CD4-positive, alpha-beta memory T cell (primary cell): ENCODE measurements around the gene TPP2. TPM values are rescaled to one million over a fixed set of nuclear protein-coding genes. Genes with fewer than 3 reads are reported as not detected.

Experiments used
- CTCF ChIA-PET: fragments of 350-600 bp; sonication (Branson Sonifier 250); formaldehyde crosslinking; loops from one replicate; lab custom pipeline; 2021; ENCODE audit warnings: inconsistent platforms; ENCODE audit not compliant: partially characterized antibody; lab: Charles Lee
- POLR2A ChIA-PET: fragments of 350-600 bp; sonication (Branson Sonifier 250); formaldehyde crosslinking; loops from one replicate; lab custom pipeline; 2021; ENCODE audit not compliant: partially characterized antibody; lab: Charles Lee
- DNase-seq, 5 donors: peaks; one replicate each; pipeline versions ENCODE4 v3.0.0 to v3.0.0-alpha.2; 2020 to 2022; ENCODE audit warnings: mixed read lengths in 1 of 5
- H3K27ac ChIP-seq: one replicate; pipeline ENCODE4 v1.7.0; 2013; ENCODE audit warnings: low read depth, low read length
- H3K27me3 ChIP-seq: 2 replicates; pipeline ENCODE4 v1.7.0; 2013; ENCODE audit warnings: mild to moderate bottlenecking, low read length, moderate library complexity; ENCODE audit not compliant: insufficient read depth
- H3K36me3 ChIP-seq: 2 replicates; pipeline ENCODE4 v1.7.0; 2013; ENCODE audit warnings: mild to moderate bottlenecking, low read length, moderate library complexity; ENCODE audit not compliant: insufficient read depth
- H3K4me1 ChIP-seq: 2 replicates; pipeline ENCODE4 v1.7.0; 2013; ENCODE audit warnings: mild to moderate bottlenecking, low read length, moderate library complexity; ENCODE audit not compliant: insufficient read depth
- H3K4me3 ChIP-seq, 2 donors: one replicate each; pipeline ENCODE4 v1.7.0; 2013; ENCODE audit warnings: low read length in 2 of 2, mild to moderate bottlenecking in 1 of 2
- H3K9me3 ChIP-seq, 2 donors: one replicate each; pipeline ENCODE4 v1.7.0; 2013; ENCODE audit warnings: low read length in 2 of 2, control low read depth in 1 of 2; ENCODE audit not compliant: control insufficient read depth in 1 of 2
- H3K27ac Mint-ChIP-seq, 7 donors: one replicate each; pipeline ENCODE4 v1.8.0; 2020 to 2021; ENCODE audit warnings: mixed read lengths in 7 of 7, mild to moderate bottlenecking in 6 of 7, inconsistent platforms in 3 of 7, moderate library complexity in 3 of 7
- H3K27me3 Mint-ChIP-seq, 2 donors: one replicate each; pipeline ENCODE4 v1.8.0; 2020 to 2021; ENCODE audit warnings: mixed read lengths in 2 of 2
- H3K36me3 Mint-ChIP-seq, 2 donors: one replicate each; pipeline ENCODE4 v1.8.0; 2020 to 2021; ENCODE audit warnings: mixed read lengths in 2 of 2, inconsistent platforms in 1 of 2, mild to moderate bottlenecking in 1 of 2
- H3K4me1 Mint-ChIP-seq, 4 donors: one replicate each; pipeline ENCODE4 v1.8.0; 2020 to 2021; ENCODE audit warnings: mixed read lengths in 4 of 4, mild to moderate bottlenecking in 1 of 4
- H3K4me3 Mint-ChIP-seq, 8 donors: one replicate each; pipeline ENCODE4 v1.8.0; 2020 to 2021; ENCODE audit warnings: mixed read lengths in 8 of 8, mild to moderate bottlenecking in 7 of 8, moderate library complexity in 6 of 8, inconsistent platforms in 3 of 8
- H3K9me3 Mint-ChIP-seq, 8 donors: one replicate each; pipeline ENCODE4 v1.8.0; 2020 to 2021; ENCODE audit warnings: mixed read lengths in 8 of 8, mild to moderate bottlenecking in 5 of 8, inconsistent platforms in 3 of 8, moderate library complexity in 1 of 8
- intact Hi-C: fragments of 100-400 bp; cut with micrococcal nuclease; formaldehyde crosslinking; loops from one replicate; pipeline ENCODE4 v1.15.1; 2023
- polyA plus RNA-seq, 2 donors: library from polyadenylated mRNA; unstranded; fragments of 300-500 nt; fragmentation: Illumina TruSeq; gene quantifications; one replicate each; pipeline ENCODE4 v1.2.3, GENCODE V29; 2021
- total RNA-seq, 2 experiments: library from RNA; stranded (reverse); gene quantifications; one replicate each; pipeline ENCODE4 v1.2.3, GENCODE V29; 2021

TPP2 gene
- total and polyA plus RNA-seq, 4 experiments from 2014 or later, result 42.8 to 117 (median 87.2) TPM

GRCh38 chr13:102657630-102658029, 60.8 kb downstream of the TPP2 start:
- DNase-seq, result peak in 1 of 5 donors; percentile 11
- peaks cover 0 to 4% (median 0%) of the 10 kb centered on the region in 8 donors for H3K9me3 Mint-ChIP-seq
- Histone ChIP-seq H3K4me3 (no peak overlapping the region), H3K27ac (no peak overlapping the region), H3K36me3 (peaks cover 25% of the 10 kb centered on the region), H3K9me3 (no peaks in the 10 kb centered on the region), H3K4me1 (no peaks in the 10 kb centered on the region), H3K27me3 (no peaks in the 10 kb centered on the region)
- H3K36me3 Mint-ChIP-seq, result peaks cover 44 to 45% of the 10 kb centered on the region in 2 donors
- no peak overlapping the region for H3K27ac Mint-ChIP-seq
- ChIA-PET CTCF (interaction anchor here (1.2 to 2.8 kb wide), 3 partner anchors 20 to 76 kb away, joined by 3 to 11 read pairs (median 5); no protein-coding TSS in a partner anchor), POLR2A (interaction anchor here (1.5 kb wide), 1 partner anchor 189 kb away, joined by 3 read pairs; no protein-coding TSS in a partner anchor)
- peaks cover 0 to 2% (median 0%) of the 10 kb centered on the region in 4 donors for H3K4me1 Mint-ChIP-seq
- H3K27me3 Mint-ChIP-seq, result no peaks in the 10 kb centered on the region
- intact Hi-C loops, result no loop called here
- H3K4me3 Mint-ChIP-seq, result no peak overlapping the region

GRCh38 chr13:102658660-102659059, 61.9 kb downstream of the TPP2 start:
- Histone ChIP-seq H3K36me3 (peaks cover 27% of the 10 kb centered on the region), H3K4me3 (no peak overlapping the region), H3K9me3 (no peaks in the 10 kb centered on the region), H3K27ac (no peak overlapping the region), H3K27me3 (no peaks in the 10 kb centered on the region), H3K4me1 (no peaks in the 10 kb centered on the region)
- ChIA-PET POLR2A (no interaction called here), CTCF (interaction anchor here (2.8 kb wide), 1 partner anchor 67 kb away, joined by 11 read pairs; no protein-coding TSS in a partner anchor)
- intact Hi-C loops, result no loop called here
- Mint-ChIP-seq H3K27me3 (no peaks in the 10 kb centered on the region), H3K36me3 (peaks cover 40 to 43% of the 10 kb centered on the region in 2 donors), H3K27ac (peak overlapping the region in 2 of 7 donors; percentile 38 to 59), H3K4me1 (peaks cover 0 to 2% (median 0%) of the 10 kb centered on the region in 4 donors), H3K4me3 (no peak overlapping the region), H3K9me3 (peaks cover 0 to 4% (median 0%) of the 10 kb centered on the region in 8 donors)
- DNase-seq, result no peak

GRCh38 chr13:102659168-102659713, 62.5 kb downstream of the TPP2 start:
- DNase-seq, result no peak
- intact Hi-C loops, result no loop called here
- no peaks in the 10 kb centered on the region for H3K27me3 ChIP-seq
- H3K36me3 ChIP-seq, result peaks cover 31% of the 10 kb centered on the region
- no peak overlapping the region for H3K4me3 Mint-ChIP-seq
- H3K27ac ChIP-seq, result no peak overlapping the region
- peaks cover 0 to 4% (median 0%) of the 10 kb centered on the region in 8 donors for H3K9me3 Mint-ChIP-seq
- H3K4me1 Mint-ChIP-seq, result peaks cover 0 to 3% (median 0%) of the 10 kb centered on the region in 4 donors
- no peaks in the 10 kb centered on the region for H3K4me1 ChIP-seq
- H3K36me3 Mint-ChIP-seq, result peaks cover 46 to 49% of the 10 kb centered on the region in 2 donors
- peak overlapping the region in 3 of 7 donors; percentile 38 to 53 (median 42) for H3K27ac Mint-ChIP-seq
- CTCF ChIA-PET, result interaction anchor here (2.8 kb wide), 1 partner anchor 67 kb away, joined by 11 read pairs; no protein-coding TSS in a partner anchor
- H3K27me3 Mint-ChIP-seq, result no peaks in the 10 kb centered on the region
- H3K4me3 ChIP-seq, result no peak overlapping the region
- POLR2A ChIA-PET, result no interaction called here
- H3K9me3 ChIP-seq, result no peaks in the 10 kb centered on the region

- H3K27ac ChIP-seq, result no peak overlapping the region
- H3K4me3 ChIP-seq, result no peak overlapping the region
- ChIA-PET POLR2A (interaction anchor here (1.1 kb wide), 1 partner anchor 71 kb away, joined by 3 read pairs; no protein-coding TSS in a partner anchor), CTCF (no interaction called here)
- H3K27me3 Mint-ChIP-seq, result no peaks in the 10 kb centered on the region
- peaks cover 75 to 76% of the 10 kb centered on the region in 2 donors for H3K36me3 Mint-ChIP-seq
- intact Hi-C loops, result no loop called here
- no peak overlapping the region for H3K27ac Mint-ChIP-seq
- no peaks in the 10 kb centered on the region for H3K27me3 ChIP-seq
- peaks cover 0 to 2% (median 0%) of the 10 kb centered on the region in 4 donors for H3K4me1 Mint-ChIP-seq
- no peak overlapping the region for H3K4me3 Mint-ChIP-seq
- H3K9me3 Mint-ChIP-seq, result peaks cover 0 to 29% (median 20%) of the 10 kb centered on the region in 8 donors
- DNase-seq, result no peak
- peaks cover 48% of the 10 kb centered on the region for H3K36me3 ChIP-seq
- H3K4me1 ChIP-seq, result no peaks in the 10 kb centered on the region
- peaks cover 0 to 13% of the 10 kb centered on the region in 2 donors for H3K9me3 ChIP-seq
Measured at GRCh38 chr13:102667023-102667422, 70.2 kb downstream of the TPP2 start.

- Mint-ChIP-seq H3K4me3 (no peak overlapping the region), H3K27me3 (no peaks in the 10 kb centered on the region), H3K27ac (peak overlapping the region in 1 of 7 donors; percentile 24), H3K9me3 (peaks cover 0 to 29% (median 20%) of the 10 kb centered on the region in 8 donors), H3K36me3 (peaks cover 73 to 80% of the 10 kb centered on the region in 2 donors), H3K4me1 (peaks cover 0 to 1% (median 0%) of the 10 kb centered on the region in 4 donors)
- peaks cover 51% of the 10 kb centered on the region for H3K36me3 ChIP-seq
- no peak for DNase-seq
- H3K27ac ChIP-seq, result no peak overlapping the region
- no peak overlapping the region for H3K4me3 ChIP-seq
- CTCF ChIA-PET, result no interaction called here
- H3K4me1 ChIP-seq, result no peaks in the 10 kb centered on the region
- intact Hi-C loops, result no loop called here
- H3K9me3 ChIP-seq, result peaks cover 0 to 13% of the 10 kb centered on the region in 2 donors
- POLR2A ChIA-PET, result no interaction called here
- no peaks in the 10 kb centered on the region for H3K27me3 ChIP-seq
Measured at GRCh38 chr13:102667911-102668310, 71.1 kb downstream of the TPP2 start.

GRCh38 chr13:102670130-102670529, 73.3 kb downstream of the TPP2 start:
- Mint-ChIP-seq H3K4me3 (no peak overlapping the region), H3K36me3 (peaks cover 67 to 85% of the 10 kb centered on the region in 2 donors), H3K27me3 (no peaks in the 10 kb centered on the region), H3K9me3 (peaks cover 0 to 29% (median 20%) of the 10 kb centered on the region in 8 donors), H3K4me1 (no peaks in the 10 kb centered on the region), H3K27ac (peak overlapping the region in 1 of 7 donors; percentile 29)
- H3K36me3 ChIP-seq, result peaks cover 60% of the 10 kb centered on the region
- intact Hi-C loops, result no loop called here
- CTCF ChIA-PET, result no interaction called here
- peaks cover 0 to 13% of the 10 kb centered on the region in 2 donors for H3K9me3 ChIP-seq
- H3K27me3 ChIP-seq, result no peaks in the 10 kb centered on the region
- no peaks in the 10 kb centered on the region for H3K4me1 ChIP-seq
- POLR2A ChIA-PET, result interaction anchor here (1.0 kb wide), 1 partner anchor 176 kb away, joined by 3 read pairs; the partner anchor contains the start of gene ERCC5
- no peak overlapping the region for H3K4me3 ChIP-seq
- H3K27ac ChIP-seq, result no peak overlapping the region
- DNase-seq, result no peak

- H3K27ac Mint-ChIP-seq, result peak overlapping the region in 3 of 7 donors; percentile 8 to 53 (median 36)
- peaks cover 52 to 72% of the 10 kb centered on the region in 2 donors for H3K36me3 Mint-ChIP-seq
- no peaks in the 10 kb centered on the region for H3K27me3 Mint-ChIP-seq
- ChIA-PET POLR2A (no interaction called here), CTCF (no interaction called here)
- H3K9me3 ChIP-seq, result peaks cover 0 to 6% of the 10 kb centered on the region in 2 donors
- H3K9me3 Mint-ChIP-seq, result peaks cover 0 to 7% (median 5%) of the 10 kb centered on the region in 8 donors
- H3K36me3 ChIP-seq, result peaks cover 44% of the 10 kb centered on the region
- intact Hi-C loops, result no loop called here
- no peak for DNase-seq
- no peak overlapping the region for H3K27ac ChIP-seq
- peaks cover 0 to 1% (median 0%) of the 10 kb centered on the region in 4 donors for H3K4me1 Mint-ChIP-seq
- peaks cover under 1% of the 10 kb centered on the region for H3K4me1 ChIP-seq
- no peak overlapping the region for H3K4me3 ChIP-seq
- H3K27me3 ChIP-seq, result no peaks in the 10 kb centered on the region
- no peak overlapping the region for H3K4me3 Mint-ChIP-seq
Measured at GRCh38 chr13:102675115-102675514, 78.3 kb downstream of the TPP2 start.
